ENCODE measurements around the gene PAK1IP1.

PAK1IP1 gene

GRCh38 chr6:10681795-10682194 lies 13.0 kb upstream of the PAK1IP1 start:
- TF ChIP-seq GABPA (IDR thresholded peaks at IDR 0.05; ENCODE audit: low read depth) (no peak), CTCF (IDR thresholded peaks at IDR 0.05; ENCODE audit: insufficient read depth, low read length) (no peak), POLR2AphosphoS5 (IDR thresholded peaks at IDR 0.05; ENCODE audit: low read depth) (no peak), SPI1 (IDR thresholded peaks at IDR 0.05; ENCODE audit: borderline replicate concordance, low read depth) (no peak)
- TF ChIP-seq, protein P1, sequence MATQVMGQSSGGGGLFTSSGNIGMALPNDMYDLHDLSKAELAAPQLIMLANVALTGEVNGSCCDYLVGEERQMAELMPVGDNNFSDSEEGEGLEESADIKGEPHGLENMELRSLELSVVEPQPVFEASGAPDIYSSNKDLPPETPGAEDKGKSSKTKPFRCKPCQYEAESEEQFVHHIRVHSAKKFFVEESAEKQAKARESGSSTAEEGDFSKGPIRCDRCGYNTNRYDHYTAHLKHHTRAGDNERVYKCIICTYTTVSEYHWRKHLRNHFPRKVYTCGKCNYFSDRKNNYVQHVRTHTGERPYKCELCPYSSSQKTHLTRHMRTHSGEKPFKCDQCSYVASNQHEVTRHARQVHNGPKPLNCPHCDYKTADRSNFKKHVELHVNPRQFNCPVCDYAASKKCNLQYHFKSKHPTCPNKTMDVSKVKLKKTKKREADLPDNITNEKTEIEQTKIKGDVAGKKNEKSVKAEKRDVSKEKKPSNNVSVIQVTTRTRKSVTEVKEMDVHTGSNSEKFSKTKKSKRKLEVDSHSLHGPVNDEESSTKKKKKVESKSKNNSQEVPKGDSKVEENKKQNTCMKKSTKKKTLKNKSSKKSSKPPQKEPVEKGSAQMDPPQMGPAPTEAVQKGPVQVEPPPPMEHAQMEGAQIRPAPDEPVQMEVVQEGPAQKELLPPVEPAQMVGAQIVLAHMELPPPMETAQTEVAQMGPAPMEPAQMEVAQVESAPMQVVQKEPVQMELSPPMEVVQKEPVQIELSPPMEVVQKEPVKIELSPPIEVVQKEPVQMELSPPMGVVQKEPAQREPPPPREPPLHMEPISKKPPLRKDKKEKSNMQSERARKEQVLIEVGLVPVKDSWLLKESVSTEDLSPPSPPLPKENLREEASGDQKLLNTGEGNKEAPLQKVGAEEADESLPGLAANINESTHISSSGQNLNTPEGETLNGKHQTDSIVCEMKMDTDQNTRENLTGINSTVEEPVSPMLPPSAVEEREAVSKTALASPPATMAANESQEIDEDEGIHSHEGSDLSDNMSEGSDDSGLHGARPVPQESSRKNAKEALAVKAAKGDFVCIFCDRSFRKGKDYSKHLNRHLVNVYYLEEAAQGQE (IDR thresholded peaks at IDR 0.05; ENCODE audit: insufficient replicate concordance, low read depth): no peak
- DNase-seq (ENCODE audit: low read depth in 1 of 2, low spot score in 1 of 2): no peak
- no peak overlapping the region for H3K27ac ChIP-seq (replicated peaks)
- no peaks in the 10 kb centered on the region for H3K27me3 ChIP-seq (ENCODE audit: insufficient read depth, poor library complexity, severe bottlenecking)
- H3K4me3 ChIP-seq (replicated peaks; ENCODE audit: insufficient read depth, low read length): no peak overlapping the region

DNA sequence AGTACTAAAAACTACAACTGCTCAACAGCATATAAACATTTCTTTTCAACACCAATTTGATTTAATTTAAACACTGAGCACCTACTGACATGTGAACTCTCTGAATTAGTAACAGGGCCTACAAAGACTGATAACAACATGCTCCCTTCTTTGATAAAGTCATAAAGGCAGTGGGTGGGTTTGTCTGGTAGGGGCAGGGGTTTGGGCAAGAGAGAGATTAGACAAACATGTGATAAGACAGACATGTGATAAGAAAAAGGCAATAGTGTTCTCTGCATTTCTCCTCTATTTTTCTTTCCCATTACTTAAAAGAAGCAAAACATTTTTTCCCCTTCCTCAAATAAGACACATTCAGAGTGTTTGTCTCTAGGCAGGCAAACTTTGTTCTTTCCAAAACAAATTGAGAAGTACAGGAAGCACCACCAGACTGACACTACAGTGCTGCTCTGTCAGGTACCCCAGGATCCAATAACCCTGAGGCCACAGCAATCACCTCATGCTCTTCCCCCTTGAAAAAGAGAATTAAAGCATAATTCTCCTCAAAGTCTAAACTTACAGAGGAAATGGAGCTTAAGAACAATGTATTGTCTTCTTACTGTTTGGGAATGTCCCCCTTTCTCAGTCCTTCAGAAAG lies 12.3 kb upstream of the PAK1IP1 start:
- Histone ChIP-seq H3K27ac (replicated peaks) (no peak overlapping the region), H3K4me3 (replicated peaks; ENCODE audit: insufficient read depth, low read length) (no peak overlapping the region), H3K27me3 (ENCODE audit: insufficient read depth, poor library complexity, severe bottlenecking) (no peaks in the 10 kb centered on the region)
- no peak for TF ChIP-seq SPI1 (IDR thresholded peaks at IDR 0.05; ENCODE audit: borderline replicate concordance, low read depth)
- no peak for DNase-seq (ENCODE audit: low read depth in 1 of 2, low spot score in 1 of 2)

DNA sequence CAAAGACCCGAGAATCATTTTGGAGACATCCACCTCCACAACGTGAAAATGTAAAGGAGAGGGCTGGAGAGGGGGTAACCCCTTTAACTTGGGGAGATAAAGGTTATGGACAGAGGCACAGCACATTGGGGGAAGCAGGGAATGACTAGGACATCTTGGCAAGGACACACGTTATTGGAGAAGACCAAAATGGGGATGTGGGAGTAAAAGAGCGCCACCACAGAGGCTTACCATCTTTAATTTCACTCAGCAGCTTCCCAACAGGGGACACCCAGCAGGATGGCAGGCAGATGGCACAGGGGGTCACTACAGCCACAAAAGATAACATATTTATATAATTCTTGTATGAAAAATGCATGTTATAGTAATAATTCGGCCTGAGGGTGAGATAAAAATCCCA lies 10.2 kb upstream of the PAK1IP1 start:
- Histone ChIP-seq H3K27me3 (ENCODE audit: insufficient read depth, poor library complexity, severe bottlenecking) (no peaks in the 10 kb centered on the region), H3K27ac (replicated peaks) (peak overlapping the region; percentile 62), H3K4me3 (replicated peaks; ENCODE audit: insufficient read depth, low read length) (no peak overlapping the region)
- no peak for DNase-seq (ENCODE audit: low read depth in 1 of 2, low spot score in 1 of 2)
- TF ChIP-seq SPI1 (IDR thresholded peaks at IDR 0.05; ENCODE audit: borderline replicate concordance, low read depth) (0 out of 2 replicates have a peak, but pooled peaks have one; percentile 4), GABPA (IDR thresholded peaks at IDR 0.05; ENCODE audit: low read depth) (no peak), CTCF (IDR thresholded peaks at IDR 0.05; ENCODE audit: insufficient read depth, low read length) (no peak), POLR2AphosphoS5 (IDR thresholded peaks at IDR 0.05; ENCODE audit: low read depth) (no peak)

DNA sequence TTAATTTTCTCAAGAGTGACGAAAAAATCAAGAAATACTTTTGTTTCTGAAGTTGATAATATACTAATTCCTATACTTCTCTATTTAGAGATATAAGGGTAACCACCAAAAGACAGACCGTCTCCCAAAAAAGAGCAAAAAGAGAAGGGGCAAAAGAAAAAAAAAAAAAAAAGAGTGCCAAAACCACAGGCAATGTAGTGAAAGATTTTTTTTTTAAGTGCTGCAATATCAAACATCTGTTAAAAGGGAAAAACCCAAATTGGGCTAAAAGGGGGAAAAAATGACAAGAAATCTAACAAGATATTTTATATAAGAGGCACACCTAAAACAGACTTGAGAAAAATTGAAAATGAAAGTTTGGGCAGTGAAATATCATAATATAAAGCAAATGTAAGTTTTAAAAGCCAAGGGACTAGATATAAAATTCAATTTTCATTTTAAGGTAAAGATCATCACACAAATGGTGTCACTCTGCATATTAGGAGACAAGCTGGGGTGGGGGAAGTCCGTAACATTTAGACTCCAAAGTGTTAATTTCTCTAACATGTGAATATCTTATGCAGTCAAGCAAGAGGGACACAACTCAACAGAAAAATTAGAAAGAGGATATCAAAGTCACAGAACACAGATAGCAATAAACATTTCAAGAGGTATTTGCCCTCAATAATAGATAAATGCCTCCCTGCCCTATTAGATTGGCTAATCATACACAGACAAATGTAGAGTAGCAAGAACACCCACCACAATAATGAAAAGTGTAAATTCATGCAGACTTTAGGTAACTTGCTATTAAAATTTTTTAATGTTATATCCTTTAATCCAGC lies 9.5 kb upstream of the PAK1IP1 start:
- Histone ChIP-seq H3K27ac (replicated peaks) (peak overlapping the region; percentile 62), H3K27me3 (ENCODE audit: insufficient read depth, poor library complexity, severe bottlenecking) (no peaks in the 10 kb centered on the region), H3K4me3 (replicated peaks; ENCODE audit: insufficient read depth, low read length) (no peak overlapping the region)
- TF ChIP-seq POLR2AphosphoS5 (IDR thresholded peaks at IDR 0.05; ENCODE audit: low read depth): no peak
- TF ChIP-seq CTCF (IDR thresholded peaks at IDR 0.05; ENCODE audit: insufficient read depth, low read length): no peak
- no peak for TF ChIP-seq SPI1 (IDR thresholded peaks at IDR 0.05; ENCODE audit: borderline replicate concordance, low read depth)
- no peak for TF ChIP-seq GABPA (IDR thresholded peaks at IDR 0.05; ENCODE audit: low read depth)
- TF ChIP-seq, protein P1 (IDR thresholded peaks at IDR 0.05; ENCODE audit: insufficient replicate concordance, low read depth): no peak
- DNase-seq (ENCODE audit: low read depth in 1 of 2, low spot score in 1 of 2): no peak
